ENCODE data around the gene ADSS1.

GRCh38 chr14:104701383-104702076 is 22.5 kb upstream of the ADSS1 start:
- TF ChIP-seq POLR2A (IDR thresholded peaks at IDR 0.05) (no peak), CTCF (IDR thresholded peaks at IDR 0.05) (no peak)
